Measurements from ENCODE around the gene MAML2. TPM values are rescaled to one million over a fixed set of nuclear protein-coding genes. Genes with fewer than 3 reads are reported as not detected.
A peak's percentile ranks its signal among the peaks of the same experiment; 100 is the strongest.

The MAML2 gene
- total RNA-seq, 6 experiments from 2014 or later, result 24.9 to 30.8 (median 28.3) TPM

- Mint-ChIP-seq H3K27me3 (ENCODE audit: insufficient read depth) (peaks cover 4% of the 10 kb centered on the region; the same call in 1 of the 2 replicates), H3K27ac (peak overlapping the region; percentile 52; the same call in 1 of the 2 replicates), H3K4me3 (no peak overlapping the region), H3K9me3 (no peaks in the 10 kb centered on the region), H3K36me3 (ENCODE audit: low read depth) (peaks cover 47% of the 10 kb centered on the region), H3K4me1 (ENCODE audit: low read depth) (peaks cover 66% of the 10 kb centered on the region)
- no peak for DNase-seq
- peak; percentile 25; the same call in 1 of the 2 replicates for TF ChIP-seq CTCF (IDR thresholded peaks at IDR 0.05)
Observed at GRCh38 chr11:96091476-96091875, 251.5 kb downstream of the MAML2 start.

- H3K27ac Mint-ChIP-seq, result peak overlapping the region; percentile 52
- peak; percentile 76 for DNase-seq
- no peaks in the 10 kb centered on the region for H3K9me3 Mint-ChIP-seq
- H3K4me3 Mint-ChIP-seq, result peak overlapping the region; percentile 54
- TF ChIP-seq CTCF (IDR thresholded peaks at IDR 0.05), result no peak
- peaks cover 4% of the 10 kb centered on the region; the same call in 1 of the 2 replicates for H3K27me3 Mint-ChIP-seq (ENCODE audit: insufficient read depth)
- H3K4me1 Mint-ChIP-seq (ENCODE audit: low read depth), result peaks cover 59% of the 10 kb centered on the region
- peaks cover 47% of the 10 kb centered on the region for H3K36me3 Mint-ChIP-seq (ENCODE audit: low read depth)
Observed at GRCh38 chr11:96090711-96091110, 252.3 kb downstream of the MAML2 start.

- TF ChIP-seq CTCF (IDR thresholded peaks at IDR 0.05), result no peak
- Mint-ChIP-seq H3K27ac (peak overlapping the region; percentile 12; the same call in 1 of the 2 replicates), H3K4me3 (no peak overlapping the region; the same call in 1 of the 2 replicates), H3K4me1 (ENCODE audit: low read depth) (peaks cover 61% of the 10 kb centered on the region), H3K27me3 (ENCODE audit: insufficient read depth) (peaks cover 4% of the 10 kb centered on the region; the same call in 1 of the 2 replicates), H3K36me3 (ENCODE audit: low read depth) (peaks cover 55% of the 10 kb centered on the region), H3K9me3 (no peaks in the 10 kb centered on the region)
- peak; percentile 40 for DNase-seq
Observed at GRCh38 chr11:96088914-96089313, 254.1 kb downstream of the MAML2 start.

- DNase-seq, result no peak
- H3K9me3 Mint-ChIP-seq, result no peaks in the 10 kb centered on the region
- peaks cover 37% of the 10 kb centered on the region for H3K4me1 Mint-ChIP-seq (ENCODE audit: low read depth)
- H3K27ac Mint-ChIP-seq, result no peak overlapping the region
- no peak for TF ChIP-seq CTCF (IDR thresholded peaks at IDR 0.05)
- peaks cover 29% of the 10 kb centered on the region for H3K36me3 Mint-ChIP-seq (ENCODE audit: low read depth)
- H3K4me3 Mint-ChIP-seq, result no peak overlapping the region
- peaks cover 2% of the 10 kb centered on the region; the same call in 1 of the 2 replicates for H3K27me3 Mint-ChIP-seq (ENCODE audit: insufficient read depth)
Observed at GRCh38 chr11:96086111-96086510, 256.9 kb downstream of the MAML2 start.

- peaks cover 26% of the 10 kb centered on the region for H3K36me3 Mint-ChIP-seq (ENCODE audit: low read depth)
- no peak overlapping the region for H3K4me3 Mint-ChIP-seq
- H3K27me3 Mint-ChIP-seq (ENCODE audit: insufficient read depth), result peaks cover 2% of the 10 kb centered on the region; the same call in 1 of the 2 replicates
- no peaks in the 10 kb centered on the region for H3K9me3 Mint-ChIP-seq
- H3K27ac Mint-ChIP-seq, result no peak overlapping the region
- no peak for TF ChIP-seq CTCF (IDR thresholded peaks at IDR 0.05)
- no peak for DNase-seq
- peaks cover 30% of the 10 kb centered on the region for H3K4me1 Mint-ChIP-seq (ENCODE audit: low read depth)
Observed at GRCh38 chr11:96085319-96085930, 257.6 kb downstream of the MAML2 start.
